ENCODE results near the gene HUS1B.

DNA sequence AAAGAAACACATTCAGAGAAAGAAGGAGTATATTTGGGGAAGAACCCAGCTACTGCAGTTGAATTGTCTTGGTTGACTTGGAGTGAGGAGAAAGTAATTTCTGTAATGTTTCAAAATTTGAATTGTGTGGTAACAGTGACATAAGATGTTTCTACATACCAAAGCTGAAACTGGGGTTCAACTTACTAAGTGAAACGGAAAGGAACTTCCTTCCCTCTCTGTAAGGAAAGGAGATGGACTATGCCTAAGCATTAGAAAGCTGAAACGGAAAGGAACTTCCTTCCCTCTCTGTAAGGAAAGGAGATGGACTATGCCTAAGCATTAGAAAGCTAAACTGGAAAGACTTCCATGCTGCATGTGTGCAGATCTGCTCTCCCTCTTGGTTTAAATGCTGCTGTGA is 46.0 kb downstream of the HUS1B start:
- TF ChIP-seq GABPA (IDR thresholded peaks at IDR 0.05; ENCODE audit: borderline replicate concordance, insufficient read depth, low read length) (no peak), POLR2AphosphoS5 (IDR thresholded peaks at IDR 0.05; ENCODE audit: low read depth, low read length) (no peak), CBX8 (IDR thresholded peaks at IDR 0.05; ENCODE audit: borderline replicate concordance, low read depth, low read length) (no peak), EZH2 (IDR thresholded peaks at IDR 0.05; ENCODE audit: low read depth, low read length, severe bottlenecking) (no peak), CHD2 (IDR thresholded peaks at IDR 0.05; ENCODE audit: low read length) (no peak), RAD21 (IDR thresholded peaks at IDR 0.05 in 1 of 2, conservative IDR thresholded peaks at IDR 0.05 in 1 of 2; ENCODE audit: low read depth in 2 of 2, low read length in 2 of 2) (no peak)
- TF ChIP-seq, protein P1, sequence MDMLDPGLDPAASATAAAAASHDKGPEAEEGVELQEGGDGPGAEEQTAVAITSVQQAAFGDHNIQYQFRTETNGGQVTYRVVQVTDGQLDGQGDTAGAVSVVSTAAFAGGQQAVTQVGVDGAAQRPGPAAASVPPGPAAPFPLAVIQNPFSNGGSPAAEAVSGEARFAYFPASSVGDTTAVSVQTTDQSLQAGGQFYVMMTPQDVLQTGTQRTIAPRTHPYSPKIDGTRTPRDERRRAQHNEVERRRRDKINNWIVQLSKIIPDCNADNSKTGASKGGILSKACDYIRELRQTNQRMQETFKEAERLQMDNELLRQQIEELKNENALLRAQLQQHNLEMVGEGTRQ (IDR thresholded peaks at IDR 0.05; ENCODE audit: low read length) = no peak
- TF ChIP-seq, protein P2, sequence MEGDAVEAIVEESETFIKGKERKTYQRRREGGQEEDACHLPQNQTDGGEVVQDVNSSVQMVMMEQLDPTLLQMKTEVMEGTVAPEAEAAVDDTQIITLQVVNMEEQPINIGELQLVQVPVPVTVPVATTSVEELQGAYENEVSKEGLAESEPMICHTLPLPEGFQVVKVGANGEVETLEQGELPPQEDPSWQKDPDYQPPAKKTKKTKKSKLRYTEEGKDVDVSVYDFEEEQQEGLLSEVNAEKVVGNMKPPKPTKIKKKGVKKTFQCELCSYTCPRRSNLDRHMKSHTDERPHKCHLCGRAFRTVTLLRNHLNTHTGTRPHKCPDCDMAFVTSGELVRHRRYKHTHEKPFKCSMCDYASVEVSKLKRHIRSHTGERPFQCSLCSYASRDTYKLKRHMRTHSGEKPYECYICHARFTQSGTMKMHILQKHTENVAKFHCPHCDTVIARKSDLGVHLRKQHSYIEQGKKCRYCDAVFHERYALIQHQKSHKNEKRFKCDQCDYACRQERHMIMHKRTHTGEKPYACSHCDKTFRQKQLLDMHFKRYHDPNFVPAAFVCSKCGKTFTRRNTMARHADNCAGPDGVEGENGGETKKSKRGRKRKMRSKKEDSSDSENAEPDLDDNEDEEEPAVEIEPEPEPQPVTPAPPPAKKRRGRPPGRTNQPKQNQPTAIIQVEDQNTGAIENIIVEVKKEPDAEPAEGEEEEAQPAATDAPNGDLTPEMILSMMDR (IDR thresholded peaks at IDR 0.05; ENCODE audit: control extremely low read depth in 1 of 3, insufficient read depth in 1 of 3, low read depth in 1 of 3, low read length in 3 of 3) = no peak
